Activated B cell treated with CpG ODN at 0.5 μM for 24 hours (primary cell): ENCODE data around the gene PCSK5. TPM values are rescaled to one million over a fixed set of nuclear protein-coding genes. Genes with fewer than 3 reads are reported as not detected.

Source experiments
- ATAC-seq: fragments of 200-7000 bp; cut with Tn5 transposase; one replicate; pipeline ENCODE4 v1.10.0; 2021; ENCODE audit warnings: low read depth, mild to moderate bottlenecking, moderate library complexity
- CTCF ChIA-PET: fragments of 350-600 bp; sonication (Branson Sonifier 250); formaldehyde crosslinking; loops from one replicate; lab custom pipeline; 2021; ENCODE audit warnings: antibody characterized with exemption; lab: Charles Lee
- POLR2A ChIA-PET: fragments of 350-600 bp; sonication (Branson Sonifier 250); formaldehyde crosslinking; loops from one replicate; lab custom pipeline; 2021; ENCODE audit warnings: antibody characterized with exemption; lab: Charles Lee
- DNase-seq: peaks from one replicate; pipeline ENCODE4 v3.0.0; 2022
- H3K27ac Mint-ChIP-seq: one replicate; pipeline ENCODE4 v1.8.0; 2020; ENCODE audit warnings: mixed read lengths
- H3K27me3 Mint-ChIP-seq: one replicate; pipeline ENCODE4 v1.8.0; 2021; ENCODE audit warnings: mixed read lengths
- H3K36me3 Mint-ChIP-seq: one replicate; pipeline ENCODE4 v1.8.0; 2021; ENCODE audit warnings: low read depth, mixed read lengths
- H3K4me1 Mint-ChIP-seq: one replicate; pipeline ENCODE4 v1.8.0; 2021; ENCODE audit warnings: mixed read lengths
- H3K4me3 Mint-ChIP-seq: one replicate; pipeline ENCODE4 v1.8.0; 2020; ENCODE audit warnings: mild to moderate bottlenecking, mixed read lengths
- H3K9me3 Mint-ChIP-seq: one replicate; pipeline ENCODE4 v1.8.0; 2020; ENCODE audit warnings: mixed read lengths
- CTCF ChIP-seq: fragments of 200-600 bp; IDR thresholded peaks from one replicate; pipeline ENCODE4 v1.8.0; 2022; ENCODE audit warnings: antibody characterized with exemption, mild to moderate bottlenecking
- intact Hi-C: fragments of 100-400 bp; cut with micrococcal nuclease; formaldehyde crosslinking; loops from one replicate; pipeline ENCODE4 v1.15.1; 2024
- total RNA-seq: library from RNA; stranded (reverse); gene quantifications from 2 replicates; pipeline ENCODE4 v1.2.3, GENCODE V29; 2022

The PCSK5 gene
- total RNA-seq, 1 donor from 2014 or later, result not detected

GRCh38 chr9:75976549-75976948 lies 86.1 kb downstream of the PCSK5 start:
- ATAC-seq (no peak), DNase-seq (no peak)
- Mint-ChIP-seq H3K36me3 (no peaks in the 10 kb centered on the region), H3K4me1 (no peaks in the 10 kb centered on the region), H3K9me3 (no peaks in the 10 kb centered on the region), H3K27me3 (no peaks in the 10 kb centered on the region), H3K4me3 (no peak overlapping the region), H3K27ac (no peak overlapping the region)
- intact Hi-C loops, result no loop called here
- ChIA-PET POLR2A (no interaction called here), CTCF (no interaction called here)
- no peak for TF ChIP-seq CTCF

GRCh38 chr9:75979362-75979761 lies 88.9 kb downstream of the PCSK5 start:
- no peak for ATAC-seq
- Mint-ChIP-seq H3K4me1 (no peaks in the 10 kb centered on the region), H3K36me3 (no peaks in the 10 kb centered on the region), H3K27me3 (no peaks in the 10 kb centered on the region), H3K27ac (no peak overlapping the region), H3K9me3 (no peaks in the 10 kb centered on the region), H3K4me3 (no peak overlapping the region)
- intact Hi-C loops, result no loop called here
- POLR2A ChIA-PET, result no interaction called here
- no peak for TF ChIP-seq CTCF
- CTCF ChIA-PET, result no interaction called here
- DNase-seq, result no peak

GRCh38 chr9:75983319-75984045 lies 93.0 kb downstream of the PCSK5 start:
- no peak overlapping the region for H3K4me3 Mint-ChIP-seq
- H3K4me1 Mint-ChIP-seq, result no peaks in the 10 kb centered on the region
- ChIA-PET POLR2A (no interaction called here), CTCF (no interaction called here)
- no peaks in the 10 kb centered on the region for H3K36me3 Mint-ChIP-seq
- no peak overlapping the region for H3K27ac Mint-ChIP-seq
- TF ChIP-seq CTCF, result no peak
- no peaks in the 10 kb centered on the region for H3K27me3 Mint-ChIP-seq
- H3K9me3 Mint-ChIP-seq, result no peaks in the 10 kb centered on the region
- DNase-seq, result no peak
- intact Hi-C loops, result no loop called here
- no peak for ATAC-seq

GRCh38 chr9:75985515-75985914 lies 95.0 kb downstream of the PCSK5 start:
- Mint-ChIP-seq H3K36me3 (no peaks in the 10 kb centered on the region), H3K4me1 (no peaks in the 10 kb centered on the region), H3K9me3 (no peaks in the 10 kb centered on the region), H3K4me3 (no peak overlapping the region), H3K27me3 (no peaks in the 10 kb centered on the region), H3K27ac (no peak overlapping the region)
- intact Hi-C loops, result no loop called here
- POLR2A ChIA-PET, result no interaction called here
- ATAC-seq, result no peak
- CTCF ChIA-PET, result no interaction called here
- DNase-seq, result no peak
- TF ChIP-seq CTCF, result no peak

- Mint-ChIP-seq H3K4me1 (no peaks in the 10 kb centered on the region), H3K27me3 (no peaks in the 10 kb centered on the region), H3K36me3 (no peaks in the 10 kb centered on the region), H3K27ac (no peak overlapping the region), H3K9me3 (no peaks in the 10 kb centered on the region), H3K4me3 (no peak overlapping the region)
- CTCF ChIA-PET, result no interaction called here
- POLR2A ChIA-PET, result no interaction called here
- intact Hi-C loops, result no loop called here
- TF ChIP-seq CTCF, result no peak
- DNase-seq (no peak), ATAC-seq (no peak)
These were observed 98.2 kb downstream of the PCSK5 start for GRCh38 chr9:75988663-75989062.
